Mesodermal cell (in vitro differentiated cells): ENCODE measurements around the gene OCLN.

Experiments
- H3K27ac ChIP-seq: 2 replicates; pipeline ENCODE4 v1.7.0; 2013; ENCODE audit warnings: mild to moderate bottlenecking, low read depth, low read length, moderate library complexity; ENCODE audit not compliant: severe bottlenecking
- H3K36me3 ChIP-seq: 2 replicates; pipeline ENCODE4 v1.7.1; 2013; ENCODE audit warnings: mild to moderate bottlenecking, low read length, moderate library complexity; ENCODE audit not compliant: control insufficient read depth, insufficient read depth
- H3K4me1 ChIP-seq: one replicate; pipeline ENCODE4 v1.7.1; 2013; ENCODE audit warnings: mild to moderate bottlenecking, low read length; ENCODE audit not compliant: insufficient read depth, control insufficient read depth, poor library complexity, severe bottlenecking
- H3K4me3 ChIP-seq: 2 replicates; pipeline ENCODE4 v1.7.0; 2013; ENCODE audit warnings: low read length, control low read depth, mild to moderate bottlenecking; ENCODE audit not compliant: insufficient read depth, poor library complexity, severe bottlenecking; ENCODE audit errors: extremely low read depth
- H3K9me3 ChIP-seq: 2 replicates; pipeline ENCODE4 v1.7.1; 2013; ENCODE audit warnings: mild to moderate bottlenecking, low read length, moderate library complexity; ENCODE audit not compliant: control insufficient read depth
- WGBS, 2 experiments: methylation state at CpG; one replicate each; pipeline ENCODE4 v1.1.5; 2013; ENCODE audit warnings: missing lambda C conversion rate in 2 of 2; ENCODE audit not compliant: insufficient coverage in 2 of 2; 5-methylcytosine and 5-hydroxymethylcytosine counted together

Gene OCLN

GRCh38 chr5:69491838-69492390 lies 676 bp upstream of the OCLN start:
- Histone ChIP-seq H3K36me3 (no peaks in the 10 kb centered on the region), H3K4me3 (peak overlapping the region; percentile 68), H3K27ac (no peak overlapping the region), H3K4me1 (peaks cover 6% of the 10 kb centered on the region), H3K9me3 (no peaks in the 10 kb centered on the region)
- 8 to 18% methylated on average over 10 to 11 of the region's 17 CpGs for WGBS, 2 experiments

GRCh38 chr5:69492923-69493395 lies 369 bp downstream of the OCLN start:
- WGBS, 2 experiments = 0 to 1% methylated on average over 32 to 41 of the region's 42 CpGs
- H3K36me3 ChIP-seq = no peaks in the 10 kb centered on the region
- no peaks in the 10 kb centered on the region for H3K9me3 ChIP-seq
- no peak overlapping the region for H3K27ac ChIP-seq
- peaks cover 8% of the 10 kb centered on the region for H3K4me1 ChIP-seq
- peak overlapping the region; percentile 68 for H3K4me3 ChIP-seq

GRCh38 chr5:69493396-69494133 lies 975 bp downstream of the OCLN start:
- WGBS, 2 experiments = 2% methylated on average over 56 of the region's 62 CpGs

GRCh38 chr5:69494452-69494851 lies 1.9 kb downstream of the OCLN start:
- no peaks in the 10 kb centered on the region for H3K36me3 ChIP-seq
- peaks cover 8% of the 10 kb centered on the region for H3K4me1 ChIP-seq
- 78 to 81% methylated on average over 6 of the region's 8 CpGs for WGBS, 2 experiments
- H3K27ac ChIP-seq = no peak overlapping the region
- H3K4me3 ChIP-seq = no peak overlapping the region
- no peaks in the 10 kb centered on the region for H3K9me3 ChIP-seq

More at GRCh38 chr5:69493396-69494133, 975 bp downstream of the OCLN start:
- Histone ChIP-seq H3K4me3 (peak overlapping the region; percentile 68), H3K27ac (no peak overlapping the region), H3K9me3 (no peaks in the 10 kb centered on the region), H3K36me3 (no peaks in the 10 kb centered on the region), H3K4me1 (peaks cover 8% of the 10 kb centered on the region)

GRCh38 chr5:69497006-69497520 lies 4.5 kb downstream of the OCLN start:
- Histone ChIP-seq H3K9me3 (no peaks in the 10 kb centered on the region), H3K27ac (no peak overlapping the region), H3K4me3 (no peak overlapping the region), H3K4me1 (peaks cover 13% of the 10 kb centered on the region), H3K36me3 (no peaks in the 10 kb centered on the region)
- WGBS, 2 experiments = no CpG with 5 or more reads among the region's 5 CpGs

- no peak overlapping the region for H3K4me3 ChIP-seq
- H3K36me3 ChIP-seq = no peaks in the 10 kb centered on the region
- WGBS, 2 experiments = 97 to 100% methylated on average over 1 to 3 of the region's 3 CpGs
- H3K9me3 ChIP-seq = no peaks in the 10 kb centered on the region
- peaks cover 26% of the 10 kb centered on the region for H3K4me1 ChIP-seq
- H3K27ac ChIP-seq = no peak overlapping the region
These were observed 5.8 kb downstream of the OCLN start for GRCh38 chr5:69498384-69498783.

- H3K4me1 ChIP-seq = peaks cover 18% of the 10 kb centered on the region
- 64 to 73% methylated on average over 2 of the region's 2 CpGs for WGBS, 2 experiments
- no peaks in the 10 kb centered on the region for H3K36me3 ChIP-seq
- H3K9me3 ChIP-seq = no peaks in the 10 kb centered on the region
- peak overlapping the region; percentile 93 for H3K27ac ChIP-seq
- no peak overlapping the region for H3K4me3 ChIP-seq
These were observed 9.8 kb downstream of the OCLN start for GRCh38 chr5:69502367-69502766.

GRCh38 chr5:69502767-69503488 lies 10.3 kb downstream of the OCLN start:
- H3K36me3 ChIP-seq = no peaks in the 10 kb centered on the region
- H3K27ac ChIP-seq = peak overlapping the region; percentile 93
- peaks cover 18% of the 10 kb centered on the region for H3K4me1 ChIP-seq
- WGBS, 2 experiments = 46 to 64% methylated on average over 6 to 7 of the region's 7 CpGs
- no peak overlapping the region for H3K4me3 ChIP-seq
- H3K9me3 ChIP-seq = no peaks in the 10 kb centered on the region

- H3K36me3 ChIP-seq = peaks cover under 1% of the 10 kb centered on the region
- peaks cover 18% of the 10 kb centered on the region for H3K4me1 ChIP-seq
- H3K9me3 ChIP-seq = no peaks in the 10 kb centered on the region
- no peak overlapping the region for H3K4me3 ChIP-seq
- 86 to 100% methylated on average over 1 of the region's 2 CpGs for WGBS, 2 experiments
- no peak overlapping the region for H3K27ac ChIP-seq
These were observed 11.4 kb downstream of the OCLN start for GRCh38 chr5:69504036-69504435.

- WGBS, 2 experiments = no CpG with 5 or more reads among the region's 1 CpG
- Histone ChIP-seq H3K9me3 (no peaks in the 10 kb centered on the region), H3K36me3 (peaks cover 9% of the 10 kb centered on the region), H3K4me1 (peaks cover 18% of the 10 kb centered on the region), H3K4me3 (no peak overlapping the region), H3K27ac (no peak overlapping the region)
These were observed 12.7 kb downstream of the OCLN start for GRCh38 chr5:69505306-69505705.
